Renal cortex interstitium (tissue), 3 donors: ENCODE results near the gene SMARCA1. TPM values are rescaled to one million over a fixed set of nuclear protein-coding genes. Genes with fewer than 3 reads are reported as not detected.

Experiments used
- polyA plus RNA-seq, 3 donors: library from polyadenylated mRNA; unstranded; fragments of 120-200 nt; gene quantifications; one replicate each; pipeline ENCODE4 v1.2.1, GENCODE V29; 2013; ENCODE audit not compliant: insufficient read length in 3 of 3

The SMARCA1 gene
- polyA plus RNA-seq, 3 donors, result 109 to 130 (median 110) TPM

Other genes starting within 250 kb of the SMARCA1 start
- gene OCRL, start 16.8 kb upstream of the SMARCA1 start, polyA plus RNA-seq, result 10 to 100 TPM; 28.2 to 30.3 (median 28.6) TPM
- gene APLN, start 131.5 kb upstream of the SMARCA1 start, polyA plus RNA-seq, result 1 to 10 TPM; 5.1 to 6.0 (median 5.3) TPM
- gene XPNPEP2, start 215.5 kb upstream of the SMARCA1 start, polyA plus RNA-seq, result 10 to 100 TPM; 77.3 to 87.4 (median 83.6) TPM